GM03348 (cell line): ENCODE data around the gene MAGEB18.

Source experiments
- DNase-seq: peaks from one replicate; pipeline ENCODE4 v3.0.0; 2012; ENCODE audit warnings: low spot score

Gene MAGEB18

GRCh38 chrX:26138274-26138673 is at the start of gene MAGEB18:
Gene MAGEB18 (plus strand): TSS chrX:26138343. CDS start chrX:26138986, 643 bp downstream.
- no peak for DNase-seq

DNA sequence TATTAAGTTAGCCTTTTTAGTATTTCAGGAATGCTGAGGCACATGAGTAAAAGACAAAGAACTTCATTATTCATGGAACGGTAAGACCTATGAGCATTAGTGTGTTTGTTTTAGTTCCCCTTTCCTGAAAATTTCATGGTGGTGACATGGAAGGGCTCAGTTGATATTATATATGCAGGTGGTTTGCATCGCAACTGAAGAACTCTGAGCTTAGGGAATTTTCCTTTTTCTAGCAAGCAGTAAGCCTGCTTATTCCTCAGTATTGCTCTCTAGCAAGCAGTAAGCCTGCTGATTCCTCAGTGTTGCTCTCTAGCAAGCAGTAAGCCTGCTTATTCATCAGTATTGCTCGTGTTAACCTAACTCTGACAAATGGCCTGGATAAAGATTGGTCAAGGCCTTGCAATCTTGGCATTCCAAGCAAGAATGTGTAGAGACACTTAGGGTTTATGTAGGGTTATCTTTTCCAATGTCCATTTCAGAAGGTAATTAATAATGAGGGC is 37.7 kb upstream of the MAGEB18 start:
- DNase-seq: no peak

DNA sequence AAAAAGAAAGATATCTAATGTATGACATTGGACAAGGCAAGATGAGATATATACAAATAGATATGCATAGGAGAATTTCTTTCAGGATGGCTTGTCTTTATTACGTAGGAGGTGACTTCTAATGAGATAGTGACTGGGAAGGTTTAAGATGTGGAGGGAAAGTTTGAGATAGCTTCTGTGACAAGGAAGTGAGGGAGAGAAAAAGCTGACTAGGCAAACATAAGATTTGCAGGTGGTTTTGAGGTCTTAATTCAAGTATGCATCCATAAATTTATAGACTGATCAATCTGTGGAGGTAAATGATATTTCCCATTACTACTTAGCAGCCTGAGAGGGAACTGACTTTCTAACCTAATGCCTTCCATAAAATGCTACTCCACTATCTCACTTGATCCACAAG is 29.0 kb upstream of the MAGEB18 start:
- no peak for DNase-seq

DNA sequence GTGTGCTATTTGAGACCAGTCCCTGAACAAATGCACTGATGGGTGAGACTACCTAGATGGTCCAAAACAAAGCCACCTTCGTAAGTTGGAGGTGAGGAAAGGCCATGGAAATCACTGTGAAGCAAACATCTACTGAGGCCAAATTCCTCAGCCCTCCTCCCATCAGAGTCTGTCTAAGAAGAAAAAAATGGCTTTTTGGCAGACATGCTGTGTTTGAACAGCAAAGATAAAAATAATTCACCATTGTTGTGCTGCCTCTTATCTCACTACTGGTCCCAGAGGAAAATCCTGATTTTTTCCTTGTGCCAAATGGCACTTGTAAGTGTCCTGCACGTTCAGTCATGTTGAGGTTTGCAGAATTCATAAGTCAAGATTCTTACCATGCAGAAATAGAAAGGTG is 7.9 kb downstream of the MAGEB18 start:
- DNase-seq: no peak

- no peak for DNase-seq
These were observed 22.2 kb downstream of the MAGEB18 start, which contains the start of gene MAGEB6B for GRCh38 chrX:26160301-26160700. Gene MAGEB6B (plus strand): TSS chrX:26160601. CDS start chrX:26160601, 0 bp downstream.
